ENCODE measurements around the gene NOXA1. TPM values are rescaled to one million over a fixed set of nuclear protein-coding genes. Genes with fewer than 3 reads are reported as not detected.
A peak's percentile ranks its signal among the peaks of the same experiment; 100 is the strongest.

NOXA1 gene
- total and polyA plus RNA-seq, 2 donors from 2014 or later: 19.1 to 21.8 TPM

DNA sequence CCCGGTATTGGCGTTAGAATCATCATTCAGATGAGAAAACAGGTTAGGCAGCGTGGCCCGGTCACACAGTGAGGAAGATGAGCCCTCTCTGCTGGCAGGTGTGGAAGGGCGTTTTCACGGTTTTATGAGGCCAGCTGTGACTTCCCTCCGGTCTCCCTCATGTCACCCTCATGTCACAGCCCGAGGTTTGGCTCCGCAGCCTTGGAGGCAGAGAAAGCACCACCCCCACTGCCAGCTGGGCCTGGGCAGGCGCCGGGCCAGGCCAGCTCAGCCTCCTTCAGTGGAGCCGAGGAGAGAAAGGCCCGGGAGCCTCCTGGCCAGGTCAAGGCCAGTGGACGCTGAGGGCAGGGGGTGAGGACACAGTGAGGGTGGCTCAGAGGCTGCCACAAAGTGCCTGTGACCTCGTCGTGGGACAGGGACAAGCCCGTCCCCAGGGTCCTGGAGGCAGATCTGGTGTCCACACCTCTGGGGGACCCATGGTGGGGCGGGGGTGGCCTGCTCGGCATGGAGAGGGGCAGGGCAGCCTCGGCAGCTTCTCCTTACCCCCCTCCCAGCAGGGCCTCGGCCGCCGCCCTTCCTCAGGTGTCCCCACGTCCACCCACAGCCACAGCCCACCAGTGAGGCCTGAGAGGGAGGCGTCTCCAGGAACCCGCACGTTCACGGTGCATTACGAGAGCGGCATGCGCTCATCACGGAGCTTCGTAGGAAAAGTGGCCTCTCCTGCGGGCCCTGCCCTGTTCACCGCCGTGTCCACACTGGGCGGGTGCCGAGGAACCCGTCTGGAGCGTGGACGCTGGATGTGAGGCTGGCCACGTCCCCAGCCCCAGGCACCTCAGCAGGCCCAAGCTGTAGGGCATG lies 32.4 kb upstream of the NOXA1 start:
- DNase-seq (peak in 1 of 5 donors; percentile 43), FAIRE-seq (no peak)
- H3K9me3 ChIP-seq (ENCODE audit: control insufficient read depth in 2 of 3, insufficient read depth in 1 of 3, low read length in 3 of 3): no peaks in the 10 kb centered on the region
- H3K4me3 ChIP-seq (ENCODE audit: low read length in 3 of 3): no peak overlapping the region
- H3K27ac ChIP-seq (ENCODE audit: low read depth in 2 of 2, low read length in 2 of 2): peak overlapping the region; percentile 41 to 51
- peaks cover 0 to 4% (median 0%) of the 10 kb centered on the region in 3 donors for H3K4me1 ChIP-seq (ENCODE audit: control insufficient read depth in 2 of 3, insufficient read depth in 2 of 3, low read depth in 1 of 3, low read length in 3 of 3)
- TF ChIP-seq, protein P1, sequence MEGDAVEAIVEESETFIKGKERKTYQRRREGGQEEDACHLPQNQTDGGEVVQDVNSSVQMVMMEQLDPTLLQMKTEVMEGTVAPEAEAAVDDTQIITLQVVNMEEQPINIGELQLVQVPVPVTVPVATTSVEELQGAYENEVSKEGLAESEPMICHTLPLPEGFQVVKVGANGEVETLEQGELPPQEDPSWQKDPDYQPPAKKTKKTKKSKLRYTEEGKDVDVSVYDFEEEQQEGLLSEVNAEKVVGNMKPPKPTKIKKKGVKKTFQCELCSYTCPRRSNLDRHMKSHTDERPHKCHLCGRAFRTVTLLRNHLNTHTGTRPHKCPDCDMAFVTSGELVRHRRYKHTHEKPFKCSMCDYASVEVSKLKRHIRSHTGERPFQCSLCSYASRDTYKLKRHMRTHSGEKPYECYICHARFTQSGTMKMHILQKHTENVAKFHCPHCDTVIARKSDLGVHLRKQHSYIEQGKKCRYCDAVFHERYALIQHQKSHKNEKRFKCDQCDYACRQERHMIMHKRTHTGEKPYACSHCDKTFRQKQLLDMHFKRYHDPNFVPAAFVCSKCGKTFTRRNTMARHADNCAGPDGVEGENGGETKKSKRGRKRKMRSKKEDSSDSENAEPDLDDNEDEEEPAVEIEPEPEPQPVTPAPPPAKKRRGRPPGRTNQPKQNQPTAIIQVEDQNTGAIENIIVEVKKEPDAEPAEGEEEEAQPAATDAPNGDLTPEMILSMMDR (IDR thresholded peaks at IDR 0.05; ENCODE audit: borderline replicate concordance, extremely low read depth, insufficient read depth): no peak
- no peaks in the 10 kb centered on the region for H3K36me3 ChIP-seq (ENCODE audit: control insufficient read depth in 2 of 3, insufficient read depth in 3 of 3, low read length in 3 of 3)
- H3K9ac ChIP-seq (ENCODE audit: low read length in 3 of 3): no peak overlapping the region
- no peaks in the 10 kb centered on the region for H3K27me3 ChIP-seq (ENCODE audit: control insufficient read depth, insufficient read depth, low read length)
- intact Hi-C loops (cut with DNase I): no loop called here

DNA sequence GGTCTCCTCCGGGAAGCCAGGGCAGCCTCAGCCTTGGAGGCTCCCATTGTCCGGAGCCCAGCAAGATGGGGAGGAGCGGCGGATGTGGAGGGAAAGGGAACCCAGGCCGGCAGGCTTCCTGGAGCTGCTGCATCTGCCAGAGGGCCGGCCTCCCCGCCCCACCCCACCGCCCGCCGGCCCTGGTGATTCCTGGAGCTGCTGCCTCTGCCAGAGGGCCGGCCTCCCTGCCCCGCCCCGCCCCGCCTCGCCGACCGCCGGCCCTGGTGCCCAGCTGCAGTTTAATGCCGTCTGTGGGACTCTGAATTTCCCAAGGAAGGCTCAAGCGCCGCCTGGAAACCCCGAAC lies 31.8 kb upstream of the NOXA1 start:
- FAIRE-seq (no peak), DNase-seq (peak in 1 of 5 donors; percentile 33)
- no peaks in the 10 kb centered on the region for H3K9me3 ChIP-seq (ENCODE audit: control insufficient read depth in 2 of 3, insufficient read depth in 1 of 3, low read length in 3 of 3)
- TF ChIP-seq, protein P1 (IDR thresholded peaks at IDR 0.05; ENCODE audit: borderline replicate concordance, extremely low read depth, insufficient read depth): no peak
- H3K27me3 ChIP-seq (ENCODE audit: control insufficient read depth, insufficient read depth, low read length): no peaks in the 10 kb centered on the region
- H3K27ac ChIP-seq (ENCODE audit: low read depth in 2 of 2, low read length in 2 of 2): no peak overlapping the region
- no peak overlapping the region for H3K4me3 ChIP-seq (ENCODE audit: low read length in 3 of 3)
- H3K4me1 ChIP-seq (ENCODE audit: control insufficient read depth in 2 of 3, insufficient read depth in 2 of 3, low read depth in 1 of 3, low read length in 3 of 3): peaks cover 0 to 4% (median 0%) of the 10 kb centered on the region in 3 donors
- H3K36me3 ChIP-seq (ENCODE audit: control insufficient read depth in 2 of 3, insufficient read depth in 3 of 3, low read length in 3 of 3): no peaks in the 10 kb centered on the region
- intact Hi-C loops (cut with DNase I): no loop called here
- no peak overlapping the region for H3K9ac ChIP-seq (ENCODE audit: low read length in 3 of 3)

DNA sequence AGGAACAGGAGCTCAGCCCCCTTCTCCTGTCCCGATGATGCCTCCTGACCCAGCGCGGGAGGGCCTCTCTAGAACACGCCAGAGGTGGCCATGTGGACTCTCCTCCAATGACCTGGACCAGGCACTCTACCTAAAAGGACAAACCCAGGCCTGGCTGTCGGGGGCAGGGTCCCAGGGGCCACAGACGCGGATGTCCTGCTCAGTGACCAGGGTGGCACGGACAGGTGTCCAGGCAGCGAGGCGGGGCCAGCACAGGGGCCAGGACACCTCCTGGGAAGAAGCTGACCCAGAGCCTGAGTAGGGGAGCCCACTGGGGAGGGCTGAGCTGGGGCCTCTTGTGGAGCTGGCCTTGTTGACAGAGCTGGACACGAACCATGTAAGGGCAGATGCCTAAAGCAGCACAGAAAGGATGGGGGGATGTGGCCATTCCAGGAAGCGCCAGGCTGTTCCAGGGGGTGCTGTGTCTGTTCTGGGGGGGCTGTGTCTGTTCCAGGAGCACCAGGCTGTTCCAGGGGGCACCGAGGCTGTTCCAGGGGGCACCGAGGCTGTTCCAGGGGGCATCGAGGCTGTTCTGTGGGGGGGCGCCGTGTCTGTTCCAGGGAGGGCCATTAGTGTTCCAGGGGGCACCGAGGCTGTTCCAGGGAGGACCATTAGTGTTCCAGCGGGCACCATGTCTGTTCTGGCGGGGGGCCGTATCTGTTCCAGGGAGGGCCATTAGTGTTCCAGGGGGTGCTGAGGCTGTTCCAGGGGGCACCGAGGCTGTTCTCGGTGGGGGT lies 30.8 kb upstream of the NOXA1 start:
- Histone ChIP-seq H3K9ac (ENCODE audit: low read length in 3 of 3) (no peak overlapping the region), H3K27me3 (ENCODE audit: control insufficient read depth, insufficient read depth, low read length) (no peaks in the 10 kb centered on the region), H3K36me3 (ENCODE audit: control insufficient read depth in 2 of 3, insufficient read depth in 3 of 3, low read length in 3 of 3) (no peaks in the 10 kb centered on the region), H3K4me3 (ENCODE audit: low read length in 3 of 3) (no peak overlapping the region), H3K4me1 (ENCODE audit: control insufficient read depth in 2 of 3, insufficient read depth in 2 of 3, low read depth in 1 of 3, low read length in 3 of 3) (peaks cover 0 to 4% (median 0%) of the 10 kb centered on the region in 3 donors), H3K27ac (ENCODE audit: low read depth in 2 of 2, low read length in 2 of 2) (no peak overlapping the region), H3K9me3 (ENCODE audit: control insufficient read depth in 2 of 3, insufficient read depth in 1 of 3, low read length in 3 of 3) (no peaks in the 10 kb centered on the region)
- FAIRE-seq: no peak
- TF ChIP-seq, protein P1 (IDR thresholded peaks at IDR 0.05; ENCODE audit: borderline replicate concordance, extremely low read depth, insufficient read depth): no peak
- no peak for DNase-seq
- intact Hi-C loops (cut with DNase I): no loop called here
